ENCODE measurements around the gene TXK.

- TF ChIP-seq RCOR1 (IDR thresholded peaks at IDR 0.05; ENCODE audit: low read length) (no peak), EZH2phosphoT487 (IDR thresholded peaks at IDR 0.05; ENCODE audit: borderline replicate concordance, low read depth) (no peak), POLR2AphosphoS5 (IDR thresholded peaks at IDR 0.05; ENCODE audit: low read depth, low read length) (no peak), NRF1 (IDR thresholded peaks at IDR 0.05; ENCODE audit: low read depth, low read length) (no peak), RFX5 (IDR thresholded peaks at IDR 0.05; ENCODE audit: low read length) (no peak), CTCF (IDR thresholded peaks at IDR 0.05) (no peak), SIN3A (IDR thresholded peaks at IDR 0.05; ENCODE audit: borderline replicate concordance, low read depth, low read length) (no peak), EP300 (IDR thresholded peaks at IDR 0.05; ENCODE audit: borderline replicate concordance in 1 of 2, low read depth in 1 of 2, low read length in 1 of 2) (no peak), PBX3 (IDR thresholded peaks at IDR 0.05) (no peak), USF1 (IDR thresholded peaks at IDR 0.05; ENCODE audit: borderline replicate concordance, low read depth) (no peak), YY1 (IDR thresholded peaks at IDR 0.05; ENCODE audit: low read depth) (no peak), MAX (IDR thresholded peaks at IDR 0.05; ENCODE audit: low read depth) (no peak)
Measured at GRCh38 chr4:48028696-48029095, 105.4 kb downstream of the TXK start.
